Stimulated activated naive CD8-positive, alpha-beta T cell treated with anti-CD3 and anti-CD28 coated beads, Interleukin-15, Interleukin-2, amounts not matched to agents 100 ng/mL and 50 ng/mL, for 24 hours (primary cell): Measurements from ENCODE around the gene CNN2.

Source experiments
- H3K27ac Mint-ChIP-seq: one replicate; pipeline ENCODE4 v1.8.0; 2021; ENCODE audit warnings: mild to moderate bottlenecking, mixed read lengths
- H3K27me3 Mint-ChIP-seq: one replicate; pipeline ENCODE4 v1.8.0; 2021; ENCODE audit warnings: mixed read lengths
- H3K36me3 Mint-ChIP-seq: one replicate; pipeline ENCODE4 v1.8.0; 2021; ENCODE audit warnings: low read depth, mixed read lengths
- H3K4me1 Mint-ChIP-seq: one replicate; pipeline ENCODE4 v1.8.0; 2021; ENCODE audit warnings: low read depth, mixed read lengths
- H3K4me3 Mint-ChIP-seq: one replicate; pipeline ENCODE4 v1.8.0; 2021; ENCODE audit warnings: mild to moderate bottlenecking, mixed read lengths
- H3K9me3 Mint-ChIP-seq: one replicate; pipeline ENCODE4 v1.8.0; 2021; ENCODE audit warnings: mixed read lengths

The CNN2 gene

DNA sequence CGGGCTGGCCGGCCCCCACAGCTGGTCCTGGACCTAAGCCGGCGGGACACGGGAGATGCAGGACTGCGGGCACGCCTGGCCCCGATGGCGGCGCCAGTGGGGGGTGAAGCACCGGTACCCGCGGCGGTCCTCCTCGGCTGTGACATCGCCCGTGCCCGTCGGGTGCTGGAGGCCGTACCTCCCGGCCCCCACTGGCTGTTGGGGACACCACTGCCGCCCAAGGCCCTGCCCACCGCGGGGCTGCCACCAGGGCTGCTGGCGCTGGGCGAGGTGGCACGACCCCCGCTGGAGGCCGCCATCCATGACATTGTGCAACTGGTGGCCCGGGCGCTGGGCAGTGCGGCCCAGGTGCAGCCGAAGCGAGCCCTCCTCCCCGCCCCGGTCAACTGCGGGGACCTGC, 23.1 kb upstream of the CNN2 start:
- Mint-ChIP-seq H3K27ac (no peak overlapping the region), H3K36me3 (no peaks in the 10 kb centered on the region), H3K27me3 (peaks cover 14% of the 10 kb centered on the region), H3K9me3 (no peaks in the 10 kb centered on the region), H3K4me1 (no peaks in the 10 kb centered on the region), H3K4me3 (no peak overlapping the region)

DNA sequence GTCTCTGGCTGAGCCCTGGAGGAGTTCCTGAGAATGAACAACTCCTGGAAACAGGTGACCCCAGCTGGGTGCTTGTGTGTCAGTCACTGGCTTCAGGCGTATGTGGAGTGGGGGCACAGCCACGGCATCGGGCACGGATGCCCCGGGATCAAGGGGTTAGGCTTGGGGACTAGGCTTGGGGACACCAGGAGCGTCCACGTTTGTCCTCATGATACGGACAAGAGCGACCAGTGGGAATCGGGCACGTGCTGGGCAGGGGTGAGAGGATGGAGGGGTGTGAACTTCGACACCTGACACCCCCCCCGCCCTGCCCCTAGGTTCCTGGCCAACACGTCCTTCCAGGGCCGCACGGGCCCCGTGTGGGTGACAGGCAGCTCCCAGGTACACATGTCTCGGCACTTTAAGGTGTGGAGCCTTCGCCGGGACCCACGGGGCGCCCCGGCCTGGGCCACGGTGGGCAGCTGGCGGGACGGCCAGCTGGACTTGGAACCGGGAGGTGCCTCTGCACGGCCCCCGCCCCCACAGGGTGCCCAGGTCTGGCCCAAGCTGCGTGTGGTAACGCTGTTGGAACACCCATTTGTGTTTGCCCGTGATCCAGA, 22.1 kb upstream of the CNN2 start:
- Mint-ChIP-seq H3K9me3 (no peaks in the 10 kb centered on the region), H3K27ac (no peak overlapping the region), H3K36me3 (no peaks in the 10 kb centered on the region), H3K27me3 (peaks cover 7% of the 10 kb centered on the region), H3K4me1 (no peaks in the 10 kb centered on the region), H3K4me3 (no peak overlapping the region)

DNA sequence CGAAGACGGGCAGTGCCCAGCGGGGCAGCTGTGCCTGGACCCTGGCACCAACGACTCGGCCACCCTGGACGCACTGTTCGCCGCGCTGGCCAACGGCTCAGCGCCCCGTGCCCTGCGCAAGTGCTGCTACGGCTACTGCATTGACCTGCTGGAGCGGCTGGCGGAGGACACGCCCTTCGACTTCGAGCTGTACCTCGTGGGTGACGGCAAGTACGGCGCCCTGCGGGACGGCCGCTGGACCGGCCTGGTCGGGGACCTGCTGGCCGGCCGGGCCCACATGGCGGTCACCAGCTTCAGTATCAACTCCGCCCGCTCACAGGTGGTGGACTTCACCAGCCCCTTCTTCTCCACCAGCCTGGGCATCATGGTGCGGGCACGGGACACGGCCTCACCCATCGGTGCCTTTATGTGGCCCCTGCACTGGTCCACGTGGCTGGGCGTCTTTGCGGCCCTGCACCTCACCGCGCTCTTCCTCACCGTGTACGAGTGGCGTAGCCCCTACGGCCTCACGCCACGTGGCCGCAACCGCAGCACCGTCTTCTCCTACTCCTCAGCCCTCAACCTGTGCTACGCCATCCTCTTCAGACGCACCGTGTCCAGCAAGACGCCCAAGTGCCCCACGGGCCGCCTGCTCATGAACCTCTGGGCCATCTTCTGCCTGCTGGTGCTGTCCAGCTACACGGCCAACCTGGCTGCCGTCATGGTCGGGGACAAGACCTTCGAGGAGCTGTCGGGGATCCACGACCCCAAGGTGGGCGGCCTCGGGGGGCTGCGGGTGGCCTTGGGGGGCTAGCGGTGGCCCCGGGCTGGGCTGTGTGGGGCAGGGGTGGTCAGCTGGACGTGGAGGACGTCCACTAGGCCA, 21.4 kb upstream of the CNN2 start:
- Mint-ChIP-seq H3K4me1 (no peaks in the 10 kb centered on the region), H3K27ac (no peak overlapping the region), H3K27me3 (peaks cover 4% of the 10 kb centered on the region), H3K4me3 (no peak overlapping the region), H3K9me3 (no peaks in the 10 kb centered on the region), H3K36me3 (no peaks in the 10 kb centered on the region)

DNA sequence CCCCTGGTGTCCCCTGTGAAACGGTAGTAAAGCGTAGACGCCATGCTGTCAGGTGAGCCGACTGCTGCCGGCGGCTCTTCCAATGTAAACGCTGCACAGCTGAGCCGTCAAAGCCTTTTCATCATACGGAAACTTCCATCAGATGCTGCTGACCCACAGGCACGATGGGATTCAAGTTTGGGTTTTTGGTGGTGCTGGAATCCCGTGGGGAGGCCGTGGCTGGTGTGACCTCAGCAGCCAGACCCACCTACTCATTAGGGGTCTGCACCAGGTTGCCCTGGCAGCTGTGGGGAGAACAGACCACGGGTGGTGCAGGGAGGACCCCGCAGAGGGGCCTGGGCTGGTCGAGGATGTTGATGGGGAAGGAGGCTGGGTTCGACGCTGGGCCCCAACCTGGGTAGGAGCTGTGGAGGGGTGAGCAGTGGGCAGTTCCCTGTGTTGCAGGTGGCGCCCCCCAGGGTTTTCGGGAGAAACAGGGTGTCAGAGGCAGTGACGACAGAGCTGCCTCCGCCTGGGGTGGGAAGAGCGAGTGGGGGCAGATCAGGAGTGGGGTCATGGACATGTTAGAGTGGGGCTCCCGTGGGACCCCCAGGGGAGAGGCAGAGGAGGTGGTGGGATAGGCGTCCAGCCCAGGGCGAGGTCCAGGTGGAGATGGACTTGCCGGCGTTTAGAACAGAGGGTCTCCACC, 19.6 kb upstream of the CNN2 start:
- H3K4me1 Mint-ChIP-seq, result no peaks in the 10 kb centered on the region

DNA sequence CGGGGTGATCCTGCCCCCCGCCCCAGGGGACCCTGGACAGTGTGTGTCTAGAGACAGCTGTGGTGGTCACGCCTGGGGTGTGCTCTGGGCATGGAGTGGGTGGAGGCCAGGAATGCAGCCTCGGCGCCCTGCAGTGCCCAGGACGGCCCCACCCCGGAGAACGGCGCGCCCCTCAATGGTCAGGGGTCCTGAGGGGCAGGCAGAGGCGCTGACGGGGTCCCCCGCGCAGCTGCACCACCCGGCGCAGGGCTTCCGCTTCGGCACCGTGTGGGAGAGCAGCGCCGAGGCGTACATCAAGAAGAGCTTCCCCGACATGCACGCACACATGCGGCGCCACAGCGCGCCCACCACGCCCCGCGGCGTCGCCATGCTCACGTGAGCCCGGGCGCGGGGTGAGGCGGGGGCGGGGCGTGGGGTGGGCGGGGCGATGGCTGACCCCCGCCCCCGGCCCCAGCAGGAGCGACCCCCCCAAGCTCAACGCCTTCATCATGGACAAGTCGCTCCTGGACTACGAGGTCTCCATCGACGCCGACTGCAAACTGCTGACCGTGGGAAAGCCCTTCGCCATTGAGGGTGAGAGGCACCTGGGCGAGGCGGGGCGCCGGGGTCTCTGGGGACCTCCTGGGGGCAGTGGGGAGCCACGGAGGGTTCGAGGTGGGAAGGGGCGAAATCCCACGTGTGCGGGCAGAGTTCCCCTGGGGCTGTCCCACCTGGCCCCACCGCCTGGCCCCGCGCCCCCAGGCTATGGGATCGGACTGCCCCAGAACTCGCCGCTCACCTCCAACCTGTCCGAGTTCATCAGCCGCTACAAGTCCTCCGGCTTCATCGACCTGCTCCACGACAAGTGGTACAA, 18.8 kb upstream of the CNN2 start:
- Mint-ChIP-seq H3K4me1 (no peaks in the 10 kb centered on the region), H3K27ac (no peak overlapping the region)

More for the DNA sequence above, 19.6 kb upstream of the CNN2 start:
- peaks cover 4% of the 10 kb centered on the region for H3K27me3 Mint-ChIP-seq
- no peaks in the 10 kb centered on the region for H3K9me3 Mint-ChIP-seq
- no peak overlapping the region for H3K4me3 Mint-ChIP-seq
- H3K36me3 Mint-ChIP-seq, result no peaks in the 10 kb centered on the region
- no peak overlapping the region for H3K27ac Mint-ChIP-seq

DNA sequence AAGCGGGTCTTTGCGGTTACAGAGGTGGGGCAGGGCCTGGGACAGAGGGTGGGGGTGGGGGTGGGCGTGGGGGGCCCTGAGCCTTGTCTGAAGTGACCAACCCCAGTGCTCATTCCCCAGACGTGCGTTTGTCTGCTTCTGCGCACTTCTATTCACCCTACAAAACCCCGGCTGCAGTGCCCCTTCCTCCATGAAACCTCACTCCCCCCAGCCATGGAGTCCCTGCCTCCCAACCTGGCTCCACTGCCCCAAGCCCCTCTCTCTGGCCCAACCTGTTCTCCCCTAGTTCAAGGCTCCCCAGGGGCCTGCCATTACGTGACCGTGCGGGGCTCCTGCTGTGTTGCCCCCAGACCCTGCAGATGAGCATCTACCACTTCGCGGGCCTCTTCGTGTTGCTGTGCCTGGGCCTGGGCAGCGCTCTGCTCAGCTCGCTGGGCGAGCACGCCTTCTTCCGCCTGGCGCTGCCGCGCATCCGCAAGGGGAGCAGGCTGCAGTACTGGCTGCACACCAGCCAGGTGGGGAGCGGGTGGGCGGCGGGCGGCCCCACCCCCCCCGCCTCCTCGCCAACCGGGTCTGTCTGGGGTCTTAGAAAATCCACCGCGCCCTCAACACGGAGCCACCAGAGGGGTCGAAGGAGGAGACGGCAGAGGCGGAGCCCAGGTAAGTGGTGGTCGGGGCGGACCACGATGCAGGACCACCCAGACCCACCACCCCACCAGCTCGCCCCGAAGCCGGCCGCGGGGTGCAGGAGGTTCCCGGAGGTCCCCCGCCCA, 18.0 kb upstream of the CNN2 start:
- Mint-ChIP-seq H3K9me3 (no peaks in the 10 kb centered on the region), H3K27ac (no peak overlapping the region), H3K36me3 (no peaks in the 10 kb centered on the region), H3K4me1 (no peaks in the 10 kb centered on the region), H3K27me3 (no peaks in the 10 kb centered on the region), H3K4me3 (no peak overlapping the region)

More for the DNA sequence above, 18.8 kb upstream of the CNN2 start:
- Mint-ChIP-seq H3K9me3 (no peaks in the 10 kb centered on the region), H3K27me3 (peaks cover 2% of the 10 kb centered on the region), H3K36me3 (no peaks in the 10 kb centered on the region), H3K4me3 (no peak overlapping the region)

DNA sequence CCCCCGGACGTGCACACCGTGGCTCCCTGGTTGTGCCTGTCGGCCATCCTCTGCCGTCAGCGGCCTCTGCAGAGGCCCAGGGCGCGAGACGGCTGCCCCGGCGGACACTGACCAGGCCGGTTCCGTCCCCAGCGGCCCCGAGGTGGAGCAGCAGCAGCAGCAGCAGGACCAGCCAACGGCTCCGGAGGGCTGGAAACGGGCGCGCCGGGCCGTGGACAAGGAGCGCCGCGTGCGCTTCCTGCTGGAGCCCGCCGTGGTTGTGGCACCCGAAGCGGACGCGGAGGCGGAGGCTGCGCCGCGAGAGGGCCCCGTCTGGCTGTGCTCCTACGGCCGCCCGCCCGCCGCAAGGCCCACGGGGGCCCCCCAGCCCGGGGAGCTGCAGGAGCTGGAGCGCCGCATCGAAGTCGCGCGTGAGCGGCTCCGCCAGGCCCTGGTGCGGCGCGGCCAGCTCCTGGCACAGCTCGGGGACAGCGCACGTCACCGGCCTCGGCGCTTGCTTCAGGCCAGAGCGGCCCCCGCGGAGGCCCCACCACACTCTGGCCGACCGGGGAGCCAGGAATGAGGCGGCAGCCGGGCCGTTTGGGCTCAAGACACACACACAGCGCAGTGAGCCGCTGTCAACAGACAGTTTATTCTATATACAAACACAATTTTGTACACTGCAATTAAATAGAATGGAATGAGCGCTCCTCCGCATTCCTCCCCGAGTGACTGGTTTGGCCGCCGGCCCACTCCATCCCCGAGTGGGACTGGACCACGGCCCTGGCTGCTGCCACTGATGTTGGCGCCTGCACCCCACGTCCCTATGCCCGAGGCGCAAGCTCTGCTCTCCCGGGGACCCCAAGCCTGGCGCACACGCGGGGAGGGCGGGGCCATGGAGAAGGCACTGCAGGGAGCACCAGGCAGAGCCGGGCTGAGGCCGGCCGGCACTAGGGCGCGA, 17.1 kb upstream of the CNN2 start:
- no peak overlapping the region for H3K4me3 Mint-ChIP-seq
- no peaks in the 10 kb centered on the region for H3K9me3 Mint-ChIP-seq
- no peaks in the 10 kb centered on the region for H3K4me1 Mint-ChIP-seq
- H3K27ac Mint-ChIP-seq, result no peak overlapping the region
- no peaks in the 10 kb centered on the region for H3K36me3 Mint-ChIP-seq
- no peaks in the 10 kb centered on the region for H3K27me3 Mint-ChIP-seq

DNA sequence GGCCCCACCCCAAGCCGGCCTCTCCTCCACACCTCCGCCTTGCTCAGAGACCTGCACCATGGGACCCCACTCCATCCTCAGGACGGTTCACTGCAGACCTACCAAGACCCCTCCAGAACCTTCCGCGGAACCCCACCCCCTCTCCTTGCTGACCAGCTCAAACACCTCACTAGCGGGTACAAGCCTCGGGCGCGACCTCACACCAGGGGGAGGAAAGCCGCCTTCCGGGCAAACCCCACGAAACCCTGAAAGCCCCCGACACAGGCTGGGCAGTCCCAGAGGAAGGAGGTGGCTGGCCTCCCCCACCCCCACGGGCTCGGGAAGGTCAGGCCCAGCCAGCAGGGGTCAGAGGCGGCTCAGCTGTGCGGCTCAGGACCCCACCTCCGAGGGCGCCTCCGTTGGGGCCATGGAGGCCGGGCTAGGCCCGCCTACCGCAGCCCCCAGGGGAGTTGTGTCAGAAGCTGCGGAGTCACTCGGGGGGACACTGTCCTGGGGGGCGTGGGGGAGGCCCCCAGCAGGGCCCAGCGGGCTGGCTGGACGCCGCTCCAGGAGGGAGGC, 16.3 kb upstream of the CNN2 start:
- Mint-ChIP-seq H3K27me3 (no peaks in the 10 kb centered on the region), H3K4me1 (no peaks in the 10 kb centered on the region), H3K36me3 (no peaks in the 10 kb centered on the region), H3K4me3 (no peak overlapping the region), H3K27ac (no peak overlapping the region), H3K9me3 (no peaks in the 10 kb centered on the region)

DNA sequence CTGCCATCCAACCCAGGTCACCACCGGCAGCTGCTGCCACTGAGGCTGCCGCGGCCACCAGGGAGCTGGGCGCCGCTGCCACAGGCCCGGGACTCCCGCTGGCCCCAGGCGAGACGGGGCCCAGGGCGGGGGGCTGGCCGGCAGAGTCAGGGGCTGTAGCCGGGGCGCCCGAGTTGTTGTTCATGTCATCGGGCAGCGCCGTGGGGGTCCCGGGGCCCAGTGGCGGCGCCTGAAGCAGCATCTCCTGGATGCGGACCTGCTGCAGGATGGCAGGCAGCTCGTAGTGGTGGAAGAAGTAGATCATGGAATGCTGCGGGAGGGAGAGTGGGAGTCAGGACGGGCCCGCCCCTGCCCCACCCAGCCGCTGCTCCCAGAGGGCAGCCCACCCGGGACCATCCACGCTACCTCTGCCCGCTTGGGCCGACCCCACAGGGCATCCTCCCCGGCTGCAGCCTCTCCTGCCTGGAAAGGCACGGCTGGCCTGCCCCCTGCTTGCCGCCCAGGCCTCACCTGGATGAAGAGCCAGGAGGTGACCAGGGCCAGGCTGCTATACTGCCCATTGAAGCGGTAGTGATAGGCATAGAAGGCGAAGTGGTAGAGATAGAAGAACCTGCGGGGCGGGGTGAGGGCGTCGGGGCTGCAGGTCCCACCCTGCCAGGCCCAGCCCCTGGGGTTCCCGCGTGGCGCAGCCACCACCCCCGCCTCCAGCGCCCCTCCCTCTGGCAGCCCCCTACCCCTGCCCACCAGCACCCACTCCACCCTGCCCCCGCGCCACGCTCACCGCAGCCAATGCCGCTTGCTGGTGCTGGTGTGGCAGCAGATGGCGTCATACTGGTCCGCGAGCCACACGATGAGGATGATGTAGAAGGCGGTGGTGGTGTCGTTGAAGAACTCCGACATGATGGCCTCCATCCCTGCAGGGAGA, 15.6 kb upstream of the CNN2 start:
- H3K9me3 Mint-ChIP-seq, result no peaks in the 10 kb centered on the region
- no peaks in the 10 kb centered on the region for H3K27me3 Mint-ChIP-seq

DNA sequence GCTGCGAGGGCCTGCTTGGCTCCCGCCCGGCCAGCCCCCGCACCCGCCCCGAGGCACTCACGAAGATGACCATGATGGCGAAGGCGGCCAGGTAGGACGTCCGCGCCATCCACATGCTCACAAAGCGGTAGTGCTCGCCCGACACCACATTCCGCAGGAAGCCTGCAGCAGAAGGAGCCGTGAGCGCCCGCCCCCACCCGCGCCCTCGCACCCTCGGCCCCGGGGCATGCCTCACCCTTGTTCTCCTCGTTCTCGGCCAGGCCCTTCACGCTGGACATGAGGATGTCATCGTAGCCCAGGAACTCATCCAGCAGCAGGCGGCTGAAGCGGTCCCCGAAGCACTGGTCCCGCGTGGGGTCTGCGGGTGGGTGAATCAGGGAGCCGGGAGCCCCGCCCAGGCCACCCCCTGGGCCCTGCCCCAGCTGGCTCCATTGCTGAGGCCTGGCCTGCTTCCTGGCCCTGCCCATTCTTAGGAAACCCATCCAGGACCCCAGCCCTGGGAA, 14.5 kb upstream of the CNN2 start:
- Mint-ChIP-seq H3K9me3 (no peaks in the 10 kb centered on the region), H3K4me1 (peaks cover 9% of the 10 kb centered on the region), H3K4me3 (no peak overlapping the region), H3K36me3 (no peaks in the 10 kb centered on the region), H3K27ac (no peak overlapping the region), H3K27me3 (no peaks in the 10 kb centered on the region)

More for the DNA sequence above, 15.6 kb upstream of the CNN2 start:
- Mint-ChIP-seq H3K4me3 (no peak overlapping the region), H3K4me1 (peaks cover 2% of the 10 kb centered on the region), H3K27ac (no peak overlapping the region), H3K36me3 (no peaks in the 10 kb centered on the region)

DNA sequence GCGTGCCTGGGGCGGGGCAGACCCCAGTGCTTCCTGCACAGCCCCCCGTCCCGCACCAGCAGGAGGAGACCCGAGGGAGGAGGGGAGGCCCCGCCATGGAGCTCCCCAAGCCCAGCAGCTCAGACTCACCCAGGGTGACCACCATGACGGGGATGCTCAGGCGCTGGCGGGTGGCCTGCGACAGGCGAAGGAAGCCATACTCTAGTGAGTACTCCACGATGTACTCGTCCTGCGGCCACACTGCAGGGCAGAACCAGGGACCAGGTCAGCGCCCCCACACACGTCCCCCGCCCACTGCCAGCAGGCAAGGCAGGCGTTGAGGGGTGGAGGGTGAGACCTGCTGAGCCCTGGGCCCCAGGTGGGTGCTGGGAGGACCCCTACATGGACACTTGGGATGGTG, 14.1 kb upstream of the CNN2 start:
- Mint-ChIP-seq H3K4me1 (peaks cover 13% of the 10 kb centered on the region), H3K36me3 (no peaks in the 10 kb centered on the region), H3K4me3 (no peak overlapping the region), H3K27me3 (no peaks in the 10 kb centered on the region), H3K9me3 (no peaks in the 10 kb centered on the region), H3K27ac (no peak overlapping the region)

DNA sequence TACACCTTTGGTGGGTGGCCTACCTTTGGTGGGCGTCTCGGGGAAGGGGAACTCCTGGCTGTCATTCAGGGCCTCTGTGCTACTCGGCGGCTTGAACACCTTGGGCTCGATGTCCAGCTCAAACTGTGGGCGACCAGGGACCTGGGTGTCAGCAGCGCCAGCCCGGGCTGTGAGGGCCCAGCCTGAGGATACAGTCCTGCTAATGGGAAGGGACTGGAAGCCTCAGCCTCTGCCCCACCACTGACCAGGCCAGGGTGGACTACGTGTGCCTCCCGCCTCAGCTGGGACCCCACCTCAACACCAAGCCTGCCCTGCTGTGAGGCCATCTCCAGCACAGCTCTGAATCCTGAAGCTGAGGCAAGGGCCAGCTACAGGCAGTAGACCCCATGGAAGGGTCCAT, 13.2 kb upstream of the CNN2 start:
- H3K36me3 Mint-ChIP-seq, result no peaks in the 10 kb centered on the region
- peaks cover 21% of the 10 kb centered on the region for H3K4me1 Mint-ChIP-seq
- no peaks in the 10 kb centered on the region for H3K9me3 Mint-ChIP-seq
- H3K27me3 Mint-ChIP-seq, result no peaks in the 10 kb centered on the region
- no peak overlapping the region for H3K27ac Mint-ChIP-seq
- H3K4me3 Mint-ChIP-seq, result no peak overlapping the region
